Activated CD4-positive, alpha-beta T cell treated with anti-CD3 and anti-CD28 coated beads for 48 hours (primary cell): Measurements from ENCODE around the gene CDKN3.
"Not testable (repeated sequence)": the region's sequence is repeated elsewhere in the genome, so short reads cannot be mapped to it uniquely, and the experiment has no call there.

ENCODE experiments used
- DNase-seq: peaks from one replicate; pipeline ENCODE4 v3.0.0-alpha.2; 2020

CDKN3 gene

GRCh38 chr14:54456820-54457608 is 60.2 kb downstream of the CDKN3 start:
- DNase-seq = not testable (repeated sequence)

GRCh38 chr14:54457609-54457996 is 60.8 kb downstream of the CDKN3 start:
- DNase-seq = no peak

GRCh38 chr14:54458536-54458935 is 61.7 kb downstream of the CDKN3 start:
- DNase-seq = not testable (repeated sequence)

- DNase-seq = no peak
These were observed 62.3 kb downstream of the CDKN3 start for GRCh38 chr14:54459106-54459505.

- DNase-seq = no peak
These were observed 65.2 kb downstream of the CDKN3 start for GRCh38 chr14:54462048-54462447.

- no peak for DNase-seq
These were observed 68.8 kb downstream of the CDKN3 start for GRCh38 chr14:54465654-54466053.

GRCh38 chr14:54467280-54467679 is 70.5 kb downstream of the CDKN3 start:
- DNase-seq = no peak
